Subcutaneous adipose tissue (tissue), 4 donors: ENCODE measurements around the gene EPS15. TPM values are rescaled to one million over a fixed set of nuclear protein-coding genes. Genes with fewer than 3 reads are reported as not detected.

Source experiments
- CTCF ChIP-seq: fragments of 450-650 bp; IDR thresholded peaks from one replicate; pipeline ENCODE4 v1.5.1; 2016; ENCODE audit warnings: low read depth, mild to moderate bottlenecking, control low read depth, antibody characterized with exemption, moderate library complexity
- small RNA-seq: library from RNA; depleted of rRNA; stranded (forward); fragments of <200 nt; gene quantifications from one replicate; pipeline ENCODE3, GENCODE V24; 2016
- total RNA-seq, 4 donors: library from RNA; depleted of rRNA; stranded (reverse); fragments of >200 nt; gene quantifications; one replicate each; pipeline ENCODE4 v1.1.0, GENCODE V29; 2016

EPS15 gene
- total RNA-seq, 4 donors from 2014 or later = 135 to 148 (median 145) TPM

GRCh38 chr1:51306950-51307349 lies 212.1 kb downstream of the EPS15 start:
- no peak for TF ChIP-seq CTCF

- no peak for TF ChIP-seq CTCF
Observed at GRCh38 chr1:51305371-51305823, 213.7 kb downstream of the EPS15 start.

- no peak for TF ChIP-seq CTCF
Observed at GRCh38 chr1:51304360-51304759, 214.7 kb downstream of the EPS15 start.

Small RNAs within 50 kb of the gene (small RNA-seq; reads per million reads assigned to genes)
- gene RNU6-1281P = not detected
- not detected for gene RNU6-877P

Other genes starting within 250 kb of the EPS15 start
- gene TTC39A, start 188.7 kb downstream of the EPS15 start, total RNA-seq = 1 to 10 TPM in 2 of 4 donors, under 1 TPM in 1, not detected in 1; 0.66 to 2.1 (median 1.4) TPM
- gene OSBPL9, start 97.8 kb upstream of the EPS15 start, total RNA-seq = 100 to 1,000 TPM in 2 of 4 donors, 10 to 100 TPM in 2; 75.2 to 197 (median 96.6) TPM